ENCODE measurements around the gene SEC14L2.

GRCh38 chr22:30347255-30347892 lies 49.4 kb upstream of the SEC14L2 start:
- no peak for TF ChIP-seq POLR2A (IDR thresholded peaks at IDR 0.05)
- TF ChIP-seq, protein P1, sequence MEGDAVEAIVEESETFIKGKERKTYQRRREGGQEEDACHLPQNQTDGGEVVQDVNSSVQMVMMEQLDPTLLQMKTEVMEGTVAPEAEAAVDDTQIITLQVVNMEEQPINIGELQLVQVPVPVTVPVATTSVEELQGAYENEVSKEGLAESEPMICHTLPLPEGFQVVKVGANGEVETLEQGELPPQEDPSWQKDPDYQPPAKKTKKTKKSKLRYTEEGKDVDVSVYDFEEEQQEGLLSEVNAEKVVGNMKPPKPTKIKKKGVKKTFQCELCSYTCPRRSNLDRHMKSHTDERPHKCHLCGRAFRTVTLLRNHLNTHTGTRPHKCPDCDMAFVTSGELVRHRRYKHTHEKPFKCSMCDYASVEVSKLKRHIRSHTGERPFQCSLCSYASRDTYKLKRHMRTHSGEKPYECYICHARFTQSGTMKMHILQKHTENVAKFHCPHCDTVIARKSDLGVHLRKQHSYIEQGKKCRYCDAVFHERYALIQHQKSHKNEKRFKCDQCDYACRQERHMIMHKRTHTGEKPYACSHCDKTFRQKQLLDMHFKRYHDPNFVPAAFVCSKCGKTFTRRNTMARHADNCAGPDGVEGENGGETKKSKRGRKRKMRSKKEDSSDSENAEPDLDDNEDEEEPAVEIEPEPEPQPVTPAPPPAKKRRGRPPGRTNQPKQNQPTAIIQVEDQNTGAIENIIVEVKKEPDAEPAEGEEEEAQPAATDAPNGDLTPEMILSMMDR (IDR thresholded peaks at IDR 0.05): no peak
